Measurements from ENCODE around the gene TM4SF4.

TM4SF4 gene

DNA sequence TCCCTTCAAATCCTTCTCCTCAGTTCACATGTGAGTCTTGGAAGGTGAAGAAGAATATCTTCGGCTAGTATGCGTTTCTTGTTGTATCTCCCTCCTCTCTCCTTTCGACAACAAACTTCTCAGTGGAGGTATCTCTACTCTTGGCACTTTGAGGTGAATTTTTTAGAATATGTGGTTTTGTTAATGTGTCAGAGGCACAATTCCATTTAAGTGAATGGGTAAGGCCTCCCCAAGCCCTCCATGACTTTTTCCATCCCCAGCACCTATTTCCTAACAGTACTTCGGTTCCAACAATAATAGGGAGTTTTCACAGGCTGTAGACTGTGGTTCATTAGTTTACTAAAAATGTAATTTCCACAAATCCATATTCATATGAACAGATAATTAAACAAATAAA lies 74.2 kb downstream of the TM4SF4 start:
- no peak for DNase-seq (ENCODE audit: low read depth in 2 of 2)

DNA sequence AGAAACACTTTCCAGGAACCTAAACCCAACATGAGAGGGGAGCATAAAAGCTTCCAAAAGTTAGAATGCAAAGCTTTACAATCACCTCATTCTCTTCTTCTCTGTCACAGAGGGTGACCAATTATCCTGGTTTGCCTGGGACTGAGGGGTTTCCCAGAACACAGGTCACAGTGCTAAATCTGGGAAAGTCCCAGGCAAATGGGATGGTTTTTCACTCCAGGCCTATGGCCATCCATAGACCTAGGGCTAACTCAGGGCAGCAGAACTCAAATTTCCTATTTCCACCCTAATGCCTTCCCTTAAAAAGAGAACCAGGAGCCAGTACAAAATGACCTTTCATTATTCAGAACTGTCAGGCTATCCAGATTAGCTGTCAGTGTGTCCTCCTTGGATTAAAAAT lies 77.0 kb downstream of the TM4SF4 start:
- DNase-seq (ENCODE audit: low read depth in 2 of 2): no peak

DNA sequence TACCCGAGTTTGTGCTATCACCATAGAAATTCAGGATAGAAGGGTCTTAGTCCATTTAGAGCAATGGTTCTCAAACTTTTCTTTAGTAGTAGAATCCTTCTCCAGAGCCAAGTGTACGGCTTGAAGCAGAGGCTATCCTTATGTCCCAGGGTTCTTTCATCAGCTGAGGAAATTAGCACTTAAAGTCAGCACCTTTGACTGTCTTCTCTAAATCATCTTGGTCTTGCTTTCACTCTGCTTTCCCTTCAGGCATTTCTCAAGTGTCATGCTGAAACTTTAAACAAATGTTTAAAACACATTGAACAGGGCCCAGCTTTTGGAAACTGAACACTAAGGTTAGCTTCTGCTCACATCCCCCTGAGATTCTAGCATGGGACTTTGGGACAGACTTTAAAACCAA lies 78.2 kb downstream of the TM4SF4 start:
- DNase-seq (ENCODE audit: low read depth in 2 of 2): no peak

Measured in fibroblast of skin of left biceps (primary cell).